GM13977 (cell line): Measurements from ENCODE around the gene FAM151B.

Source experiments
- DNase-seq: peaks from one replicate; pipeline ENCODE4 v3.0.0; 2012; ENCODE audit warnings: low spot score
- CTCF ChIP-seq: IDR thresholded peaks from 2 replicates; pipeline ENCODE4 v1.5.1; 2012; ENCODE audit warnings: mild to moderate bottlenecking, control low read depth; ENCODE audit not compliant: insufficient read depth; ENCODE audit errors: extremely low read depth, missing control alignments
- in situ Hi-C: fragments of 300-500 bp; cut with MboI; formaldehyde crosslinking; loops from one replicate; pipeline ENCODE4 v1.12.0; 2022; ENCODE audit warnings: low sequenced_read_pairs, low pct_unique_long_range_greater_than_20kb, mixed read lengths, inconsistent platforms; ENCODE audit not compliant: unreplicated experiment

The FAM151B gene

GRCh38 chr5:80592105-80592504, 104.2 kb downstream of the FAM151B start:
- TF ChIP-seq CTCF, result no peak
- in situ Hi-C loops, result no loop called here
- no peak for DNase-seq
